Renal cortex interstitium (tissue), 15 donors: ENCODE results near the gene ZNF214. TPM values are rescaled to one million over a fixed set of nuclear protein-coding genes. Genes with fewer than 3 reads are reported as not detected.
A peak's percentile ranks its signal among the peaks of the same experiment; 100 is the strongest.

Experiments
- DNase-seq, 11 donors: peaks; one replicate each; pipeline ENCODE4 v3.0.0-alpha.2; 2013; ENCODE audit warnings: low read depth in 9 of 11, low spot score in 4 of 11; ENCODE audit errors: extremely low read depth in 1 of 11
- long read RNA-seq, 16 experiments: transcript quantifications; one replicate each; lab custom pipeline, GENCODE V29; 2026
- polyA plus RNA-seq, 3 donors: library from polyadenylated mRNA; unstranded; fragments of 120-200 nt; gene quantifications; one replicate each; pipeline ENCODE4 v1.2.1, GENCODE V29; 2013; ENCODE audit not compliant: insufficient read length in 3 of 3

Gene ZNF214
- polyA plus RNA-seq, result 10 to 100 TPM; 12.3 to 13.1 (median 12.7) TPM
- long read RNA-seq, donor 1, partial matches to known transcripts, result 0 of 2 reads
- long read RNA-seq, donor 1, other reads (novel, unspliced or antisense), result 0 of 2 reads
- long read RNA-seq, donor 2, result 0 reads
- long read RNA-seq, donor 3, partial matches to known transcripts, result 0 of 1 reads
- long read RNA-seq, donor 3, other reads (novel, unspliced or antisense), result 0 of 1 reads
- long read RNA-seq, donor 4, partial matches to known transcripts, result 0 of 1 reads
- long read RNA-seq, donor 4, other reads (novel, unspliced or antisense), result 0 of 1 reads
- long read RNA-seq, donor 5, result 0 reads
- long read RNA-seq, donor 6, partial matches to known transcripts, result 0 of 1 reads
- long read RNA-seq, donor 6, other reads (novel, unspliced or antisense), result 0 of 1 reads
- long read RNA-seq, donor 7, result 0 reads
- long read RNA-seq, donor 8, partial matches to known transcripts, result 0 of 1 reads
- long read RNA-seq, donor 8, other reads (novel, unspliced or antisense), result 0 of 1 reads
- long read RNA-seq, donor 9, partial matches to known transcripts, result 0 of 3 reads
- long read RNA-seq, donor 9, other reads (novel, unspliced or antisense), result 0 of 3 reads
- long read RNA-seq, donor 10, partial matches to known transcripts, result 0 of 2 reads
- long read RNA-seq, donor 10, other reads (novel, unspliced or antisense), result 0 of 2 reads
- long read RNA-seq, donor 11, result 0 reads
- long read RNA-seq, donor 12, result 0 reads
- long read RNA-seq, donor 13, result 0 reads
- long read RNA-seq, donor 14, partial matches to known transcripts, result 0 of 1 reads
- long read RNA-seq, donor 14, other reads (novel, unspliced or antisense), result 0 of 1 reads
- long read RNA-seq, donor 15, partial matches to known transcripts, result 0 of 1 reads
- long read RNA-seq, donor 15, other reads (novel, unspliced or antisense), result 0 of 1 reads
- long read RNA-seq, donor 16, partial matches to known transcripts, result 0 of 2 reads
- long read RNA-seq, donor 16, other reads (novel, unspliced or antisense), result 0 of 2 reads

GRCh38 chr11:7020183-7020917, at the start of gene ZNF214, which contains the start of gene NLRP14:
TSS of gene ZNF214 (minus strand) at chr11:7020346. CDS start at chr11:7002835, 17,511 bp downstream.
TSS of gene NLRP14 (plus strand) at chr11:7020479. CDS start at chr11:7038587, 18,108 bp downstream.
- peak; percentile 85 to 98 (median 94) for DNase-seq

- no peak for DNase-seq
These were observed 42.4 kb upstream of the ZNF214 start for GRCh38 chr11:7062534-7062933.

DNA sequence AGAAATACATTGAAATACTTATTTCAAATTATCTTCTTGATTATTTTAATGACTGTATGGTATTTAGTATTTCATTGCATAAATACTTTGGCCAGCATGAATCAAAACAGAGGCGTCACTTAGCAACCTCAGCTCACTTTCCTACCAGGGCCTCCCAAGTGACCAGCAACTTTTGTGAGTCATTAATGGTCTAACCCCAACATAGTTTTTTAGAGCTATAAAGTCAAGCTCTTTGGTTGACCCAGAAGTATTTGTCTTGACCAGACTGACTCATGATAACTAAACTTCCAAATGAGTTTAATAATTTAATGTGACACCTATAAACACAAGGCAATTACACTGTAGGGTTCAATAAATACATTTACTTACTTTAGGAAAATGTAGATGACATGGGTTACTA, 40.7 kb upstream of the ZNF214 start:
- DNase-seq, result no peak

GRCh38 chr11:7057641-7058040, 37.5 kb upstream of the ZNF214 start:
- DNase-seq, result no peak

DNA sequence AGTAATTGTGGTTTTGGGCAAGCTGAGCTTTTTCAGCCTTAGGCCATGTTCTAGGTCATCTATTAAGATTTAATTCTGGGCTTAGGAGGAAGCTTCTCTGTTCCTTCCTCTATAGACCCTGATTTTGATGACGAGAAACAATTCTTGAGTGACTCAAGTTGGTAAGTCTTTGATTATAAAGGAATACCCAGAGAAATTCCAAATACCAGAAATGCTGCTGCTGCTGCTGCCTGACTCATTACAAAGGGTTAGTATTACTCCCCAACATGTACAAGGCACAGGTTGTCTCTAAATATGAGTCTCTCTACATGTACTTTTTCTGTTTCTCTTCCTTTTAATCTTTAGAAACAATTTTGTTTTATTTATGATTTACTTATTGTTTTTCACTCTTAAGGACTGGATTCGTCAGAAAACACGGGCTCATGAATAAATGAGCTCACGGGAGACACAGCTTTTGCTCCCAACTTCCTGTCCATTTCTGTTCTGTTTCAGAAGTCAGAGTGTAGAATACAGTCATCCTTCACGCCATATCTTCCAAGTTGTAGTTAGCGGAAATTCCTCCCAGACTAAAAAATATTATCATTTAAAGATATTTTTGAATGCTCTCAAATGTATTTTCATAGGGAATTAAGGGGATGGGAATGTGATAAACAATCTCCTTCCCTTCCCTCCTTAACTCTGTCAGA, 36.8 kb upstream of the ZNF214 start:
- no peak for DNase-seq

GRCh38 chr11:7050191-7050590, 30.0 kb upstream of the ZNF214 start:
- no peak for DNase-seq

GRCh38 chr11:7046474-7047175, 26.5 kb upstream of the ZNF214 start:
- no peak for DNase-seq

DNA sequence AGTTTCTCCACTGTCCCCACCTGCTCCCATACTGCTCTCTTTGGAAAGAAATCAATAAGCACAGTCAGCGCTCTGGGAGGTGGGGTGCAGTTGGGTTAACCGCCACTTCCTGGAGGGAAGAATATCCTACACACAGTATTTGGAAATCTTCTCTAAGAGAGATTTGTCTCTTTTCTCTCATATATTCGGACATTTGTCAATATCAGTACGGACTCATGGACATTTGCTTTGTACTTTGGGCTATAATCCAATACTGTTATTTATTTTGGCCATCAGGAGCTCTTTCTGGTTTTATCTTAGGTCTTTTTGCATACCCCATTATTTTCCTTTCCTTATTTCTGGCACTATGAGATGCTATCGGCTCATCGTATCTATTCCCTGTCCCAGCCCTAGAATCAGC, 13.9 kb upstream of the ZNF214 start:
- no peak for DNase-seq

DNA sequence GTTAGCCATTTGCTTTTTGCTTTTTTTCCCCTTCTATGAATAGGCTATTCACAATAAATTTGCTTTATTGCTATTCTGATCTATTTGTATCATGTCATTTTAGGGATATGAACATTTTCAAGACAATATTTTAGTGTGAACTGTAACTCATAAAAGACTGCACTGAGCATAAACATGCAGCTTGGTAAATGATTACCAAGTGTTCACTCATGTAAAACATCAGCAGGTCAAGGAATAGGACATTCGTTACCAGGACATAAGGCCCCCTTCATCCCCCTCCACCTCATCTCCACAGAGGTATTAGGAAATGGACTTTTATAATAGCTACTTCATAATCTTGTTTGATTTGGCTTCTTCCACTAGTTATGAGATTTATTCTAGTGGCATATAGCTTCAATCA, 12.5 kb upstream of the ZNF214 start:
- peak in 6 of 11 donors; percentile 9 to 27 (median 22) for DNase-seq

GRCh38 chr11:7031471-7031871, 11.3 kb upstream of the ZNF214 start:
- DNase-seq, result no peak

GRCh38 chr11:7030836-7031235, 10.7 kb upstream of the ZNF214 start:
- DNase-seq, result no peak

GRCh38 chr11:7028141-7028540, 8.0 kb upstream of the ZNF214 start:
- no peak for DNase-seq

DNA sequence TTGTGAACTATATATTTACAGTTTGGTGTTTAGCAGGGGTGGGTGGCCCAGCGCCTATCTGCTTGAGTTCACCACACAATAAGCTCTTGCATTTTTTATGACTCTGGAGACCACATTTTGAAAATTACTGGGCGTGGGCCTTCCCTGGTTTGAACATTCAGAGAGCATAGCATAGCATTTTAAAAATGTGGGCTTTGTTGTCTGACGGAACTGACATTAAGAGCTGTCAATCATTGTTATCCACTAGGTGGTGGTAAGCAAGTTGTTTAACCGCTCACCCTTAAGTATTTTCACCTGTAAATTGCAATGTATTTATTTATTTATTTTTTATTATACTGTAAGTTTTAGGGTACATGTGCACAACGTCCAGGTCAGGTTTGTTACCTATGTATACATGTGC, 1.2 kb upstream of the ZNF214 start:
- no peak for DNase-seq

GRCh38 chr11:7019500-7020182, 505 bp downstream of the ZNF214 start:
- DNase-seq, result peak in 4 of 11 donors; percentile 3 to 30 (median 12)

DNA sequence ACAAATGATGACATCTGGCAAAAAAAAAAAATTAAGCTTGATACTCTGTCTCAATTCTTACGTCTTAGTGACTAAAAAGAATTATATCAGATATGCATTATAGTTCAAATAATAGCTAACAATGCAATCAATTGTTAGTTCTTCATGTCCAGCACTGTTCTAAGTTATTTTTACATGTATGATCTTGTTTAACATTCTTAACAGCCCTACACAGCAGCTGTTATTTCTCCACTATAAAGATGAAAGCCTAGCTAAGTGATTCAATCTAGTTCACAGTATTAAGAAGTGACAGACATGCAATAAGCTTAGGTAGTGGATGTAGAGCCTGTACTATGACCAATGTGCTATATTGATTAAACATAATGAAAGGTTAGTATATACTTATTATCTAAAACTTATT, 4.1 kb downstream of the ZNF214 start:
- DNase-seq, result no peak

GRCh38 chr11:7014118-7014517, 6.0 kb downstream of the ZNF214 start:
- DNase-seq, result no peak

DNA sequence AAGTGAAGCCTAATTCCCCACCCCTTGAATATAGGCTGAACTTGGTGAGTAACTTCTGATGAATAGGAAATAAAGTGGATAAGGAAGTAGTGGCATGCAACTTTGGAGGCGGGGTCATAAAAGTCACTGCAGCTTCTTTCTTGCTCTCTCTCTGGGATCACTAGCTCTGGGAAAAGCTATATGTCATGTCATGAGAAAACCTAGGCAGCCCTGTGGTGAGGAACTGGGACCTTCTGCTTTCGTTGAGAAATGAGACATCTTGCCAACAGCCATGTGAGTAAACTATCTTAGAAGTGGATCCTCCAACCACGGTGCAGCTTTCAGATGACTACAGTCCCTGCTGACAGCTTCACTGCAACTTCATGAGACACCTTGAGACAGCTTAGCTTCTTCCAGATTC, 15.7 kb downstream of the ZNF214 start:
- no peak for DNase-seq
